CD4-positive, alpha-beta memory T cell (primary cell): ENCODE measurements around the gene ATG10. TPM values are rescaled to one million over a fixed set of nuclear protein-coding genes. Genes with fewer than 3 reads are reported as not detected.

Experiments used
- CTCF ChIA-PET: fragments of 350-600 bp; sonication (Branson Sonifier 250); formaldehyde crosslinking; loops from one replicate; lab custom pipeline; 2021; ENCODE audit warnings: inconsistent platforms; ENCODE audit not compliant: partially characterized antibody; lab: Charles Lee
- POLR2A ChIA-PET: fragments of 350-600 bp; sonication (Branson Sonifier 250); formaldehyde crosslinking; loops from one replicate; lab custom pipeline; 2021; ENCODE audit not compliant: partially characterized antibody; lab: Charles Lee
- DNase-seq, 5 donors: peaks; one replicate each; pipeline versions ENCODE4 v3.0.0 to v3.0.0-alpha.2; 2020 to 2022; ENCODE audit warnings: mixed read lengths in 1 of 5
- H3K27ac ChIP-seq: one replicate; pipeline ENCODE4 v1.7.0; 2013; ENCODE audit warnings: low read depth, low read length
- H3K27me3 ChIP-seq: 2 replicates; pipeline ENCODE4 v1.7.0; 2013; ENCODE audit warnings: mild to moderate bottlenecking, low read length, moderate library complexity; ENCODE audit not compliant: insufficient read depth
- H3K36me3 ChIP-seq: 2 replicates; pipeline ENCODE4 v1.7.0; 2013; ENCODE audit warnings: mild to moderate bottlenecking, low read length, moderate library complexity; ENCODE audit not compliant: insufficient read depth
- H3K4me1 ChIP-seq: 2 replicates; pipeline ENCODE4 v1.7.0; 2013; ENCODE audit warnings: mild to moderate bottlenecking, low read length, moderate library complexity; ENCODE audit not compliant: insufficient read depth
- H3K4me3 ChIP-seq, 2 donors: one replicate each; pipeline ENCODE4 v1.7.0; 2013; ENCODE audit warnings: low read length in 2 of 2, mild to moderate bottlenecking in 1 of 2
- H3K9me3 ChIP-seq, 2 donors: one replicate each; pipeline ENCODE4 v1.7.0; 2013; ENCODE audit warnings: low read length in 2 of 2, control low read depth in 1 of 2; ENCODE audit not compliant: control insufficient read depth in 1 of 2
- H3K27ac Mint-ChIP-seq, 7 donors: one replicate each; pipeline ENCODE4 v1.8.0; 2020 to 2021; ENCODE audit warnings: mixed read lengths in 7 of 7, mild to moderate bottlenecking in 6 of 7, inconsistent platforms in 3 of 7, moderate library complexity in 3 of 7
- H3K27me3 Mint-ChIP-seq, 2 donors: one replicate each; pipeline ENCODE4 v1.8.0; 2020 to 2021; ENCODE audit warnings: mixed read lengths in 2 of 2
- H3K36me3 Mint-ChIP-seq, 2 donors: one replicate each; pipeline ENCODE4 v1.8.0; 2020 to 2021; ENCODE audit warnings: mixed read lengths in 2 of 2, inconsistent platforms in 1 of 2, mild to moderate bottlenecking in 1 of 2
- H3K4me1 Mint-ChIP-seq, 4 donors: one replicate each; pipeline ENCODE4 v1.8.0; 2020 to 2021; ENCODE audit warnings: mixed read lengths in 4 of 4, mild to moderate bottlenecking in 1 of 4
- H3K4me3 Mint-ChIP-seq, 8 donors: one replicate each; pipeline ENCODE4 v1.8.0; 2020 to 2021; ENCODE audit warnings: mixed read lengths in 8 of 8, mild to moderate bottlenecking in 7 of 8, moderate library complexity in 6 of 8, inconsistent platforms in 3 of 8
- H3K9me3 Mint-ChIP-seq, 8 donors: one replicate each; pipeline ENCODE4 v1.8.0; 2020 to 2021; ENCODE audit warnings: mixed read lengths in 8 of 8, mild to moderate bottlenecking in 5 of 8, inconsistent platforms in 3 of 8, moderate library complexity in 1 of 8
- intact Hi-C: fragments of 100-400 bp; cut with micrococcal nuclease; formaldehyde crosslinking; loops from one replicate; pipeline ENCODE4 v1.15.1; 2023
- polyA plus RNA-seq, 2 donors: library from polyadenylated mRNA; unstranded; fragments of 300-500 nt; fragmentation: Illumina TruSeq; gene quantifications; one replicate each; pipeline ENCODE4 v1.2.3, GENCODE V29; 2021
- total RNA-seq, 2 experiments: library from RNA; stranded (reverse); gene quantifications; one replicate each; pipeline ENCODE4 v1.2.3, GENCODE V29; 2021

Gene ATG10
- total and polyA plus RNA-seq, 4 experiments from 2014 or later = 7.3 to 10.5 (median 7.7) TPM

DNA sequence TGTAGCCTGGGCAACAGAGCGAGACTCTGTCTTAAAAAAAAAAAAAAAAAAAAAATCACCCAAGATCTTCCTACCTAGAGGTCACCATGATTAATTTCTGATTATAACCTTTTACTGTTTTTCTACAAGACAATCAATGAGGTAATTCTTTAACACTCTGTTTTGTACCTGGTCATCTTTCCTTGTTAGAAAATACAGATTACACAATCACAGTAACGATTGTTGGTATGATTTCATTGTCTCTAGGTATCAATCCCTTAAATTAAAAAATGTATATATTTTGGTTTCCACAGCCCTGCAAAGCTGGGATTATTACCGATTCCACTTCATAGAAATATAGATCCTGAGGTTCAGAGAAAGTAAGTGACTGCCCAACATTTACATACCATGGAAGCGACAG lies 8.3 kb upstream of the ATG10 start:
- H3K4me3 Mint-ChIP-seq = no peak overlapping the region
- intact Hi-C loops = no loop called here
- no peaks in the 10 kb centered on the region for H3K36me3 ChIP-seq

DNA sequence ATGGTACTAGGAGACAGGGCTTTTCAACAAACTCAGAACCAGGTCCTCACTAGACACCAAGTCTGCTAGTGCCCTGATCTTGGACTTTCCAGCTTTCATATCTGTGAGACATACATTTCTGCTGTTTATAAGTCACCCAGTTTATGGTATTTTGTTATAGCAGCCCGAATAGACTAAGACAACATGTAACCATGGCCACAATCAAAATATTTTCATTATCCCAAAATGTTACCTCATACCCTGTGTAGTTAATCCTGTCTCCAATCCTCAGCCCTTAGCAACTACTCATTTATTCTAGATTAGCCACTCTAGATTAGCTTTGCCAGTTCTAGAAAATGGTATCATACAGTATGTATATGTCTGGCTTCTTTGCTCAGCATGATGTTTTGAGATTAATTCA lies 6.3 kb upstream of the ATG10 start:
- H3K27me3 ChIP-seq = no peaks in the 10 kb centered on the region
- Mint-ChIP-seq H3K36me3 (no peaks in the 10 kb centered on the region), H3K27ac (no peak overlapping the region), H3K4me1 (peaks cover 0 to 4% (median 1%) of the 10 kb centered on the region in 4 donors), H3K27me3 (peaks cover 0 to 1% of the 10 kb centered on the region in 2 donors), H3K9me3 (no peaks in the 10 kb centered on the region), H3K4me3 (no peak overlapping the region)
- ChIA-PET CTCF (no interaction called here), POLR2A (no interaction called here)
- H3K4me3 ChIP-seq = no peak overlapping the region
- H3K27ac ChIP-seq = no peak overlapping the region
- no peaks in the 10 kb centered on the region for H3K9me3 ChIP-seq
- peaks cover 1% of the 10 kb centered on the region for H3K4me1 ChIP-seq
- intact Hi-C loops = no loop called here
- H3K36me3 ChIP-seq = no peaks in the 10 kb centered on the region
- no peak for DNase-seq

More for the DNA sequence above, 8.3 kb upstream of the ATG10 start:
- H3K9me3 Mint-ChIP-seq = no peaks in the 10 kb centered on the region
- H3K4me1 Mint-ChIP-seq = no peaks in the 10 kb centered on the region
- H3K27ac Mint-ChIP-seq = no peak overlapping the region
- H3K27me3 Mint-ChIP-seq = peaks cover 0 to 1% of the 10 kb centered on the region in 2 donors
- no peak overlapping the region for H3K4me3 ChIP-seq
- no peak for DNase-seq
- ChIA-PET POLR2A (no interaction called here), CTCF (no interaction called here)
- no peaks in the 10 kb centered on the region for H3K36me3 Mint-ChIP-seq
- H3K9me3 ChIP-seq = no peaks in the 10 kb centered on the region
- no peaks in the 10 kb centered on the region for H3K4me1 ChIP-seq
- no peak overlapping the region for H3K27ac ChIP-seq
- no peaks in the 10 kb centered on the region for H3K27me3 ChIP-seq

DNA sequence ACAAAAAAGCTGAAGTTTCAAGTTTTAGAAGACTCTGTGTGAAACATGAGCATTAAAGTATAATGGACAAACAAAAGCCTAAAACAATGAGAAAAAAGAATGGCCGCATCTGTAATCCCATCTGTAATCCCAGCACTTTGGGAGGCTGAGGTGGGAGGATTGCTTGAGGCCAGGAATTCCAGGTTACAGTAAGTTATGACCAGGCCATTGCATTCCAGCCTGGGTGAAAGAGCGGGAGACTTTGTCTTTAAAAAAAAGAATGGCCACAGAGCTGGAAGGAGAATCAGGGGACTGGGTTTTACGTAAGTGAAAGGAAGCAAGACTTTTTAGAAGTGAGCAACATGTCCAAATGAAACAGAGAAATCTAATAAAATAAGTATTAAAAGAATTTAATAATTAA lies 2.6 kb upstream of the ATG10 start:
- Mint-ChIP-seq H3K27ac (peak overlapping the region in 2 of 7 donors; percentile 43 to 60), H3K4me1 (peaks cover 8 to 25% (median 18%) of the 10 kb centered on the region in 4 donors), H3K27me3 (no peaks in the 10 kb centered on the region), H3K9me3 (no peaks in the 10 kb centered on the region), H3K36me3 (peaks cover 0 to 6% of the 10 kb centered on the region in 2 donors), H3K4me3 (peak overlapping the region in 1 of 8 donors; percentile 31)
- Histone ChIP-seq H3K27ac (no peak overlapping the region), H3K9me3 (no peaks in the 10 kb centered on the region), H3K4me1 (peaks cover 19% of the 10 kb centered on the region), H3K36me3 (no peaks in the 10 kb centered on the region), H3K4me3 (no peak overlapping the region), H3K27me3 (no peaks in the 10 kb centered on the region)
- ChIA-PET CTCF (no interaction called here), POLR2A (no interaction called here)
- DNase-seq = no peak
- intact Hi-C loops = no loop called here

DNA sequence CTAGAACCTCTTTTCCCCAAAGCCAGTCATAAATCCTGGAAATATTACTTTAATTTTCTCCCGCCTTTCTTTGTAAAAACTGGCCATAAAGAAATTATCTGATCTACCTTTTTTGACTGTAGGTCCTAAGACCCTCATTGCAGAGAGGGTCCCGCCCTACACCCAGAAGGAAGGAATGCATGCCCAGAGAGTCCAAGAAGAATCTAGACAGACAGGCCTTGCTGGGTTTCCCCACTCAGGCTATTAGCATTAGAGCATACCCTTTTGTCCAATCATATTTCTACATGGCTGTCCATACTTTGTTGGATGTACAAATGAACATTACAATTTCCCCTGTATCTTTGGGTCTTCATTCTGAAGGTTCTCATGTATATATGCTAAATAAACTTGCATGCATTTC lies 1.9 kb upstream of the ATG10 start:
- peak overlapping the region in 1 of 8 donors; percentile 36 for H3K4me3 Mint-ChIP-seq
- H3K27ac Mint-ChIP-seq = peak overlapping the region in 6 of 7 donors; percentile 51 to 96 (median 72)
- Histone ChIP-seq H3K27ac (no peak overlapping the region), H3K36me3 (no peaks in the 10 kb centered on the region), H3K4me1 (peaks cover 24% of the 10 kb centered on the region), H3K9me3 (no peaks in the 10 kb centered on the region), H3K4me3 (no peak overlapping the region), H3K27me3 (no peaks in the 10 kb centered on the region)
- ChIA-PET POLR2A (interaction anchor here (0.6 to 0.9 kb wide), 2 partner anchors 8 to 113 kb away, joined by 3 read pairs; no protein-coding TSS in a partner anchor), CTCF (no interaction called here)
- H3K4me1 Mint-ChIP-seq = peaks cover 8 to 31% (median 22%) of the 10 kb centered on the region in 4 donors
- H3K36me3 Mint-ChIP-seq = peaks cover 0 to 6% of the 10 kb centered on the region in 2 donors
- no peak for DNase-seq
- intact Hi-C loops = loop anchor here (5.0 to 10.0 kb wide), 3 partner anchors 545 to 1563 kb away; partner anchors contain the start of genes TMEM167A, XRCC4 and ZFYVE16
- H3K9me3 Mint-ChIP-seq = no peaks in the 10 kb centered on the region
- H3K27me3 Mint-ChIP-seq = no peaks in the 10 kb centered on the region

DNA sequence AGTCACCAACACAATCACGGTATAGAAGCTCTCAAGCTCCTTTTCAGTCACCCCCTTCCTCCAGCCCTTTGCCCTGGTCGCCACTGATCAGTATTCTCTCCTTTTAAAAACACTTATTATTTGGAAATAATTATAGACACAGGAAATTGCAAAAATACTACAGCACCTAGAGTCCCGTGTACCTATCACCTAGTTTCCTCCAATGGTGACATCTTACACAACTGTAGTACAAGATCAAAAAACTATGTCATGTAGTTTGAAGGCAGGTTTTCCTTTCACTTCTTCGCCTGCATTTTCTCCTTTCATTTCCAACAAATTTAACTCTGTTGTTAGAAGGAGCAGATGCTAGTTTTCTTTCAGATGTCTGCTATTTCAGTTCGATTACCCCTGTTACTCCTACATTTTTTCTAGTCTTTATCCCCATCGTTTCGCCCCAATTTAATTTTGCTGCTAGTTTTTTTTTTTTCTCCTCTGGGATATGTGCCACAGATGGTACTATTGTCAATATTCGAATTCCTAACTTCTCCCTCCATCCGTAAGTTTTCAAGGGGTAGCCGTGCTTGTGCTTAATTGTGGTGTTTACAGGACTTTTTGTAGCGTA lies 612 bp upstream of the ATG10 start:
- no peaks in the 10 kb centered on the region for H3K9me3 Mint-ChIP-seq
- H3K27me3 Mint-ChIP-seq = no peaks in the 10 kb centered on the region
- Histone ChIP-seq H3K27ac (peak overlapping the region; percentile 93), H3K4me3 (peak overlapping the region; percentile 88 to 94), H3K9me3 (no peaks in the 10 kb centered on the region), H3K4me1 (peaks cover 24% of the 10 kb centered on the region), H3K36me3 (no peaks in the 10 kb centered on the region), H3K27me3 (no peaks in the 10 kb centered on the region)
- POLR2A ChIA-PET = interaction anchor here (0.6 to 2.4 kb wide), 6 partner anchors 109 to 307 kb away, joined by 3 to 38 read pairs (median 3); partner anchors contain the start of genes RPS23 and SSBP2
- H3K36me3 Mint-ChIP-seq = peaks cover 0 to 6% of the 10 kb centered on the region in 2 donors
- intact Hi-C loops = loop anchor here (1.0 to 10.0 kb wide), 5 partner anchors 120 to 1564 kb away; partner anchors contain the start of genes SSBP2, TMEM167A, XRCC4 and ZFYVE16
- H3K4me3 Mint-ChIP-seq = peak overlapping the region; percentile 87 to 100 (median 98)
- CTCF ChIA-PET = interaction anchor here (0.9 kb wide), 1 partner anchor 220 kb away, joined by 3 read pairs; the partner anchor contains the start of gene SSBP2
- peak; percentile 34 to 74 (median 60) for DNase-seq
- H3K4me1 Mint-ChIP-seq = peaks cover 8 to 31% (median 22%) of the 10 kb centered on the region in 4 donors
- H3K27ac Mint-ChIP-seq = peak overlapping the region; percentile 96 to 100 (median 99)

DNA sequence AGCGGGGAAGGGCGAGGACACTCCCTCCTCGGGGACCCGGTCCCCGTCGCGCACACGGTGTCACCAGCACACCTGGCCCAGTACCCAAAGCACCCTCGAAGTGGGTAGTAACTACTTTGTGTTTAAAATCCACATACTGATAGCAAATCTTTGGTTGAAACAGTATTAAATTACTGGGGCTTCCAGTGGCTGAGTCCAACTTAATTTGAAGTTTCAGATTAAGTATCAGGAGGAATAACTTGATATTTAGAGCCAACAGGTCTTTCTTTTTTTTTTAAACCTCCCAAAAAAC lies 615 bp downstream of the ATG10 start:
- H3K27ac ChIP-seq = peak overlapping the region; percentile 93
- no peaks in the 10 kb centered on the region for H3K9me3 ChIP-seq
- ChIA-PET POLR2A (interaction anchor here (1.0 to 2.4 kb wide), 4 partner anchors 121 to 671 kb away, joined by 3 to 38 read pairs (median 16); partner anchors contain the start of genes RPS23, SSBP2 and ZCCHC9), CTCF (interaction anchor here (1.0 kb wide), 1 partner anchor 193 kb away, joined by 3 read pairs; no protein-coding TSS in a partner anchor)
- peaks cover 24% of the 10 kb centered on the region for H3K4me1 ChIP-seq
- H3K36me3 Mint-ChIP-seq = peaks cover 4 to 11% of the 10 kb centered on the region in 2 donors
- intact Hi-C loops = loop anchor here (1.0 to 10.0 kb wide), 5 partner anchors 306 to 1565 kb away; partner anchors contain the start of genes RPS23, TMEM167A, XRCC4 and ZCCHC9
- H3K4me3 Mint-ChIP-seq = peak overlapping the region; percentile 68 to 100 (median 77)
- peaks cover 8 to 31% (median 22%) of the 10 kb centered on the region in 4 donors for H3K4me1 Mint-ChIP-seq
- no peaks in the 10 kb centered on the region for H3K36me3 ChIP-seq
- H3K27me3 Mint-ChIP-seq = no peaks in the 10 kb centered on the region
- no peaks in the 10 kb centered on the region for H3K9me3 Mint-ChIP-seq
- peak overlapping the region; percentile 81 to 94 for H3K4me3 ChIP-seq
- peak overlapping the region; percentile 83 to 100 (median 92) for H3K27ac Mint-ChIP-seq
- DNase-seq = no peak
- no peaks in the 10 kb centered on the region for H3K27me3 ChIP-seq

DNA sequence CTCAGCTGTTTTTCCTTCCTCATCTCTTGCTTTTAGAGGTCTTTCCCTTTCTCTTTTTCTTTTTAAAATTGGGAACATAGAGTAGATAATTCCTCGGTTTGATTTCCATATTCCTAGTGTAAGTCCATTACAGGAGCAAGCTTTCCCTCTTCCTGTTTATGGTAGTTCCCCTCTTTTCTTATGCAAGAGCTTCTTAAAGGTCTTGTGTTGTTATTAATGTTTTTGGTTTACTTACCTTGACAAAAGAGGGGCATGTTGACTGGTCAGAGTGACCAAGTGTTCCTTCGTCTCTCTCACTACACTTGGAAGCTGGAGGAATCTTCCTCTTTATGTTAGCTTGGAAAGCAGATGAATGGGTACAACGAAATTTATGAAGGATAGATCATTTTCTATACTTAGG lies 8.3 kb downstream of the ATG10 start:
- Mint-ChIP-seq H3K27me3 (no peaks in the 10 kb centered on the region), H3K36me3 (peaks cover 27 to 29% of the 10 kb centered on the region in 2 donors), H3K27ac (no peak overlapping the region), H3K9me3 (no peaks in the 10 kb centered on the region), H3K4me3 (no peak overlapping the region), H3K4me1 (peaks cover 0 to 5% (median 2%) of the 10 kb centered on the region in 4 donors)
- CTCF ChIA-PET = interaction anchor here (0.7 to 1.0 kb wide), 2 partner anchors 168 to 185 kb away, joined by 3 read pairs; no protein-coding TSS in a partner anchor
- H3K36me3 ChIP-seq = no peaks in the 10 kb centered on the region
- DNase-seq = no peak
- POLR2A ChIA-PET = interaction anchor here (1.5 kb wide), 1 partner anchor 128 kb away, joined by 3 read pairs; no protein-coding TSS in a partner anchor
- no peaks in the 10 kb centered on the region for H3K4me1 ChIP-seq
- H3K27me3 ChIP-seq = no peaks in the 10 kb centered on the region
- no peak overlapping the region for H3K4me3 ChIP-seq
- H3K27ac ChIP-seq = no peak overlapping the region
- intact Hi-C loops = no loop called here
- no peaks in the 10 kb centered on the region for H3K9me3 ChIP-seq
